NCI-H1105 treated with DMSO at 0.1 percent for 48 hours (cell line): Measurements from ENCODE around the gene MUSK.
A peak's percentile ranks its signal among the peaks of the same experiment; 100 is the strongest.

Experiments used
- DNase-seq: peaks from one replicate; lab custom pipeline; 2025; lab: John Stamatoyannopoulos, UW

MUSK gene

GRCh38 chr9:110668570-110669167 is at the start of gene MUSK:
Gene MUSK (plus strand): TSS chr9:110668791. CDS start chr9:110668905, 114 bp downstream.
- no peak for DNase-seq

DNA sequence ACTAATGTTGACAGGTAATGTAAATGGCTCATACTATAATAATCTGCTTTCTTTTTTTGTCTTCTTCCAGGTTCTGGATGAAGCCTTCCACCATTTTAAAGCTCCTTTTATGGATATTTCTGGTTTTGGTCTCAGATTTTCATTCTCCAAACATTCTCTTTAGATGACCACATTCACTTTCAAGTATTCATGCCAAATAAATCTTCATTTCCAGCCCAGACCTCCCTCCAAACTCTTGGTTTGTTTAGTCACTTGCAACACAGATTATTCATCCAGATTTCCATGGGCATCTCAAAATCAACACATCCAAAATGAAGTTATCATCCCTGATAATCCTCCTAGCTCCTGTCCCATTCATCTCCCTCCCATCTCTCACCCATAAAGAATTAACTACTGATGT is 48.8 kb upstream of the MUSK start:
- no peak for DNase-seq

DNA sequence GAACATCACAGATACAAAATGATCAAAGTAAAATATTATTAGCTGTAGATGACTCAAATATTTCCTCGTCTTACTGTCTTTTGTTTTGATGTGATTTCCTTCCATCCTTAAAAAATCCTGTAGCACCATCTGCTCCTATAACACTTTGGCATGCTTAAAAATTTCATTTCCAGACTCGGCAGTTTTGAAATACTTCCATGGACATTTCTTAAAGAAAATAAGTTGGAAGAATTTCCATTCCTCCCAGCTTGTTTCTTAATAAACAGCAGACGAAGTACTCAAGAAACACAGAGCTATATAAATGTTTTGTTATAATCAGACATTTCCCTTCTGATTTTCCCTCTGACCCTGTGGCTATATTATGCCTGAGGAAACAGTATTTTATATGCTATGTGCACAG is 47.9 kb upstream of the MUSK start:
- DNase-seq = no peak

DNA sequence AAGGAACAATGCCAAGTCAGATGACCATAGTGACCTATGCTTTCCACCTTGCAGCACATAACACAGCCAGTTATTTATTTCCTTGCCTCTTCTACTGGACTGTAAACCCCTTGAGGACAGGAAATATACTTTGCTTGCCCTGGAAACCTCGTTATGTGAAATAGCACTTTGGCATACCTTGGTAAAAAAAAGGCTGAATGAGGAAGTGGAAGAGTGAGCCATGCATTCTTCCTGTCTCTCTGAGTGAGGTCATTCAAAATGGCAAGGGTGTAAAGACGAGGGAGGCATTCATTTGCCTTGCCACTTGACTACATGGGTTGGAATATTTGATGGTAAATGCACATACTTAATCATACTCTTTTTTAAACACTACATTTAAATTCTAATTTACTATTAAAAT is 46.2 kb upstream of the MUSK start:
- no peak for DNase-seq

DNA sequence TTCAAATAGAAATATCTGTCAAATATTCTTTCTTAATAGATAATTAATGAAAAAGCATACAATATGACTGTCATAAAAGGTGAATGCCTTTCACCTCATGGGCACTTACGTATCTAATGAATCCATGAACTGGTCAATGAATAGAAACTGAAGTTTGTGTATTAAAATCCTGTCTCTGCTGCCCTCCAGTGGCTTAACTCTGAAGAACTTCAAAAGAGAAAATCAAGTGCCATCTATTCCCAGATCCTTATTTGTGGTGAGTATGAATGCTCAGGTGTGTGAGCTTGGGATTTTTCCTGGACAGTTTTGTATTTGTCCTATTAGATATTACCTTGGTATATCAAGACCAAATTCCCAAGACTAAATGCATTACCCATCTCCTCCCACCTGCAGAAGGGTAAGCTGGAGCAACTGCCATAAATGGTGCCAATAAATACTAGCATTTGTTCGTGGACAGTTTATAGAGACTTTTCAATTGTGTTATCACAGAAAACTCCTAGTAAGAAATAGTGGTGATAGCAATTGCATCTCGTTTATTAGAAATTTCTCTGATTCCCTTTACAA is 45.0 kb upstream of the MUSK start:
- DNase-seq = peak; percentile 66

- no peak for DNase-seq
Observed at GRCh38 chr9:110626101-110626829, 42.3 kb upstream of the MUSK start.

DNA sequence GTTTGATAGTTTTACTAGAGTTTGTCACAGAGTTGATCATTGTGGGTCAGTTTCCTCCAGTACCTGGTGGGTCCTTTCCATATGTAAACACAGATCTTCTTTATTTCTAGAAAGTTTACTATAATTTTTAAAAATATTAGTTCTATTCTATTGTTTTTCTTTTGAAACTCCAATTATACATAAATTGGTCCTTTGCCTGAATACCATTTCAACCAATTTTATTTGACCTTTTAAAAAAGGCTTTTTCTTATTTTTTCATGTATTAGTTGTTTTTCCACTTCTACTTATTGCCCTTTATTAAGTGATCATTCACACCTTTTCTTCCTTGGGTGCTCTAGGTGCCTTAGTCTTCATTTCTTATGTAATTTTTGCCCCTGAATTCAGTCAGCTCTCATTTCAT is 33.0 kb upstream of the MUSK start:
- no peak for DNase-seq

DNA sequence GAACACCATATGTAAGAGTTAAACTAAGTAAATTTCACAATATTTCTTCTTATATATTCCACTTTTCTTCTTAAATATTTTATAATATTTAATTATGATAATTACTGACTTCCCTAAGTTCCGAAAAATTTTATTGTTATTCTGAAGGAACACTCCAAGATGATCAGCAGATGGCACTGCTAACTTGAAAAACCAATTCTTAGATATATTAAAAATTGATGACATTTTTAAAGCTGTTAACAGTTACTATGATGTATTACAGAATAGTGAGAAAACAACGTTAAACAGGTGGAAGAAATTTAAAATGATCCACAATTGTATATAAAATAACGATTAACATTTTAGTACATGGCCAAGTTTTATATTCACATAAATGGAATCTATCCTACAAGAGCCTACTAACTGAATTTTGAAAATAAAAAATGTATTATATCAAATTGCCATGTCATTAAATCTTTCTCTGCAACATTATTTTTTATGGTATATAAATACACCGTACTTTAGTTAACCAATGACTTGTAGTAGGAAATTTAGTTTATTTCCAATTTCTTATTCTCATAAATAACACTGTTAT is 30.1 kb upstream of the MUSK start:
- DNase-seq = peak; percentile 36

- DNase-seq = peak; percentile 39
Observed at GRCh38 chr9:110640736-110641135, 27.9 kb upstream of the MUSK start.

DNA sequence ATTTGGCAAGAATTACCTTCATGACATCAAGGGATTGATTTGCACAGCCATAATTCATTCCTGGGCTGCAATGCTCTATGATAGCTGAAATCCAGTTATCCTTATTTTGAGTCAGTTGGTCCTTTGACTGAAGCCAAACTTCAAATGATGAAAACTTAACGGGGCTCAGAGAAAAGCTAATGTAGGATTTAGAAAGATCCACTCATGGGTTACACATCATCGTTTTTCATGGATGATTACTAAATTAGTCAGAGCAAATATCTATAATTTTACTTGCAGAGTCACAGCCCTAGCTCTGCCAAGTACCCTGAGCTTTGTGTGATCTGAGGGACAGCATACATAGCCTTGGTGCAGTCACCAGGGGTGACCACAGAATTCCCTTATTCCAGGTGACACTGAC is 27.3 kb upstream of the MUSK start:
- DNase-seq = no peak

- no peak for DNase-seq
Observed at GRCh38 chr9:110648696-110649095, 19.9 kb upstream of the MUSK start.

- no peak for DNase-seq
Observed at GRCh38 chr9:110650261-110650660, 18.3 kb upstream of the MUSK start.

- no peak for DNase-seq
Observed at GRCh38 chr9:110650991-110651411, 17.6 kb upstream of the MUSK start.

- DNase-seq = no peak
Observed at GRCh38 chr9:110655754-110656641, 12.6 kb upstream of the MUSK start.

- no peak for DNase-seq
Observed at GRCh38 chr9:110659891-110660541, 8.6 kb upstream of the MUSK start.

- no peak for DNase-seq
Observed at GRCh38 chr9:110669433-110669832, 842 bp downstream of the MUSK start.

DNA sequence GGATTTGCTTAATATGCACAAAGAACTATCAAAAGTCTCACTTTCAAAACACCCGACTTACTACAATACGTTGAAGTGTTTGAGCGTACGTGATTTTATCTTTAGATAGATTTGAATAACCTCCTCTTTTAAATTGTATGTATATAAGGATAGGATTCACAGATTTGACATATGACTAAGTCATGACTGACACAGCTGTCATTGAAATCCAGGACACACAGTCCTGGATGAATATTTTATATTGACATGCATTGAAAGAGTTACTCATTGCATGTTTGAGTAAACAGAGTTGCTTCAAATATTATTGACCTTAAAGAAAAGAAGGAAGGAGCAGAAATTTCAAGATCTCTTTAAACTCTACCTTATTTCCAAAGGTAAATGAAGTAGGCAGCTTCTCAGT is 3.3 kb downstream of the MUSK start:
- DNase-seq = no peak

DNA sequence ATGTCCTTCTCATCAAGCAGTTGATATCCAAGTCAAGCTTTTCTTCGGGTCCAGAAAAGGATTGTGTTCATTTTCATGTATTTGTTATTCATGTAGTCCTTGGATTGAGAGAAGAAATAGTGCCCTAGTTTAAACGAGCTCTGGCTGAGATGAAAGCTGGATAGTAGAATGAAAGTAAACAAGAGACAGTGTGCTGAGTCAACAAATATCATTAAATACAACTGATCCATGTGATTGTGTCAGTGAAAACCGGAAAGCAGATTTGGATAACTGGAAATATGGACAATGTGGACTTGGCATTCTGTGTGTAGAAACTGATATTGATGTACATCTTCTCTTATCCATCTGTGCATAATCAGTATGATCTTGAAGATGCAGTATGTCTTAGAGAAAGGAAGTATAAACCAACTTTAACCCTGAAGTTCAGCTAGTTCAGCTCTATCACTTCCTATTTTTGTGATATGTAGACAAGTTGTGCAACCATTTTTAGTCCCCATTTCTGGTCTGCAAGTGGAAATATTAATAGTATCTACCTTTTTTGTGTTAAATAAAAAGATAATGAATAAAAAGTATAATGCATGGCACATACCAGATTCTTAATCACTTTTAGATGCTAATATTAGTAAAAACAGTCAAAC is 4.4 kb downstream of the MUSK start:
- no peak for DNase-seq

DNA sequence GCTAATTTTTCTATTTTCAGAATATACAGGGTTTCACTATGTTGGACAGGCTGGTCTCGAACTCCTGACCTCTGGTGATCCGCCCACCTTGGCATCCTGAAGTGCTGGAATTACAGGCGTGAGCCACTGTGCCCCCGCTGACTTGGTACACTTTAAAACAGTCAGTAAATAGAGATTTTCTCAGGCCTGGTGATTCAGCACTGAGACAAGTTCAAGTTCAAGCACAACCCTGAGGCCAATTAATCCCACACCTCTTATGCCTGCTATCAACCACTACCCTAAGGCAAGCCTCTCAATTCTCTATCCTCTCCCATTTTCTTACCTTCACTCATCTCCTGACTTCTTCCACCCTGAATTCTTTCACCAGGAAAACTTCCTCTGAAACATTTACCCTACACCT is 18.9 kb downstream of the MUSK start:
- no peak for DNase-seq

GRCh38 chr9:110688329-110688728 is 19.7 kb downstream of the MUSK start:
- no peak for DNase-seq

DNA sequence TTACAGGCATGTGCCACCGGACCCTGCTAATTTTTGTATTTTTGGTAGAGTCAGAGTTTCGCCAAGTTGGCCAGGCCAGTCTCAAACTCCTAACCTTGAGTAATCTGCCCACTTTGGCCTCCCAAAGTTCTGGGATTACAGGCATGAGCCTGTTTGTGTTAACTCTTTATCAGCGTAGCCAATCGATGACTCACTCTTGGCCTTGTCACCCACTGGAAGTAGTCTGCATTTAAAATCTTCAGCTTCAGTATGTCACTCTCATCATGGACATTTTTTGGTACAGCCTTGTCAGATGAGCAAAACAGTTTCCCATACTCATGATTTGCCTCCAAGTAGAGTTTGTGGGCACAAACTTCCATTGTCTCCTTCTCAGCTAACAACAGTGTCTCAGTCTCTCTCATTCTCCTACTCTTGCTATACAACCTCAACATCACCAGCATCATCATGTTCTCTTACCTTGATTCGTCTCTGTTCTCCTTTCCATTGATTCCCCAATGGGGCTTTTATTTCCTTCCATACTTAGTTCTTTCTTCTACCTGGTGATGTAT is 22.5 kb downstream of the MUSK start:
- DNase-seq = no peak
